ENCODE data around the gene LEP.
A peak's percentile ranks its signal among the peaks of the same experiment; 100 is the strongest.
"Not testable (repeated sequence)": the region's sequence is repeated elsewhere in the genome, so short reads cannot be mapped to it uniquely, and the experiment has no call there.

Gene LEP

DNA sequence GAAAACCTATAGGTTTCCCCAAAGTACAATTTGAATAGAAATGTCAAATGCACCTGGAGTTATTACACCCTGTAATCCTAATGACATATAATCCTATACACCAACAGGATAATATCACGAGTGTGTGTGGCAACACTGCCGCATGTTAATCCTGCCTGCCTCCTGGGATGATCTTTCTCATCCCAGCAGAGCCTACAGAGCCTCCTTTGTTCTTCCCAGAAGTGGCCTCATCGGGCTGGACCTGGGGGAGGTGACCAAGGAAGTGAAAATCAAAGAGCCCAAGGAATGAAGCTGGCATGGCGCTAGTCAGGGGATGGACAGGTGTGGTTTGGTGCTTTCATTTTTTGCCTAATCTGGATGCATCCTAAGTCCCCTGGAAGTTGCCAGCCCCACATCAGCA, 29.5 kb upstream of the LEP start:
- DNase-seq: no peak

- DNase-seq: no peak
Observed at GRCh38 chr7:128214463-128214862, 26.6 kb upstream of the LEP start.

- peak; percentile 73 for DNase-seq
Observed at GRCh38 chr7:128215281-128215680, 25.8 kb upstream of the LEP start.

DNA sequence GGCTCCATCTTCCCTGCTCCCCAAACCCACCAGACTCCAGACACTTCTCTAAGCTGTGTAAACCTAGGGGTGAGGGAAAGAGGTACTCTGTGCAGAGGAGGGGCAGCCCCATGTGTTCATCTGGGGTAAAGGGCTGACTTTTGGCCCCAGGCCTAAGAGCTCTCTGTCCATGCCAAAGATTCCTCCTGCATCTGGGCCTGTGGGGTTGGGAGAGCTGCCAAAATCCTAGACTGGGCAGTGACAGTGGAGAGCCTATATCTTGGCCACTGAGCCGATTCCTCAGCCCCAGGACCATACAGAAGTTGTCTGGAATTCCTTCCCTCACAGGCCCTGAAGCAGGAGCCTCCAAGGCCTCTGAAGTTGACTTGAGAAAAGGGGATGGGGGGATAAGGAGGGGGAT, 25.3 kb upstream of the LEP start:
- peak; percentile 28 for DNase-seq

DNA sequence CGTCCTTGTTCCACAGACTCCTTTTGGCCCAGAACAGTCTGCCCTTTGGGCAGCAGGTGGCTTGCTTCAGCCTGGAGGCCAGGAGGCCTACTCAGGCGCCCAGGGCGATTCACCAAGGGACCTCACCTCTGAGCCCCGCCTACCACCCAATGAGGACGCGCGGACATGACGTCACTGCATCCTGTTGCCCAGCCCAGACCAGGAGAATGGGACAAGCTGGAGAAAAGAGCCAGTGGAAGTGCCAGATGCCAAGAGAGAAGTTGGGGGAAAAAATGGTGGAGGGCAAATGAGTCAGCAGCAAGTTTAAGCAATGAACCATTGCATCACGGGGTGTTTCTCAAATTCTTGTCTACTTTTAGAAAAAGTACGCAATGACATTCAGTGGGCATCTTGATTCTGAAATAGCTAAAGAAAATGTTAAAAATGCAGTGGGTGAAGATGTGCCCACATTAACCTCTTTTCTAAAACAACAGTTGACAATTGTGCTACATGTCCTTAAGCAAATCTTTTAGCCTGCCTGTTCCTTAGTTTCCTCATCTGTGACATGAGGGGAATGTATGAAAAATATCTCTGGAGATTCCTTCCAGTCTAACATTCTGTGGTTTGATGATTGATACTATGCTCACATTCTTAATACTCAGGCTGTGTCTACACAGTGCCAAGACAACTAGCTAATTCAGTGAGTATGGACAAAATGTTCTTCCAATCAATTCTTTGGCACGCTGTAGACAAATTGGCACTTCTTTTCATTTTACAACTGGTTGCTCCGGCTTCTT, 23.9 kb upstream of the LEP start:
- peak; percentile 58 for DNase-seq

DNA sequence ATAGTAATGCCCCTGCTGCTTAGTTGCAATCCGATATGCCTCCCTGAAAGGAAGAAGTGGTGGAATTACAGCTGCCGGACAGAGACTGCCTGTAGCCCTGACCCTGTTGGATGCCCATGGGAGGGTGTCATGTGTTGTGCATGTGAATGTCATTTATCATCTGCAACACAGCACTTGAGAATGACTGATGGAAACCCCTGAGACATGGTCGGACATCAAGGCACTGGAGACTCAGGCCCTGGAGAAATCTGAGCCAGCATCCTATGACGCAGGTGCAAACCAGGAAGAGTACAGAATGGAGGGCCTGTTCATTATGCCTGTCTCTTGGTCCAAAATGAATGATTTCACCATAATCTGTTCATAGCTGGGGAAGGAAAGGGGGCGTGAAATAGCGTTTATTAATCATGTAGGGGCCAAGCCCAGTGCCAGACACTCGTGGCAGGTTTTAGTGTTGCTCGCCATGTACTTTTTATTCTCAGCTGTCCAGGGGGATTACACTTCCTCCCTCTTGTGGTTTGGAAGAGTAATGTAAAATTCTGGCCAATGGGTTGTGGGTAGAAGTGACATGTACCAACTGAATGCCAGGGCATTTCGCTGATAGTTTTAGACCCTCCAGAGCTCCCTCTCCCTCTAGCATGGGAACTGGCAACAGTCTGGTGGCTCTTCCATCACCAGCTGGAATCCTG, 23.0 kb upstream of the LEP start:
- DNase-seq: no peak

GRCh38 chr7:128219636-128220035, 21.4 kb upstream of the LEP start:
- DNase-seq: no peak

GRCh38 chr7:128221929-128222403, 19.1 kb upstream of the LEP start:
- DNase-seq: peak; percentile 68

- no peak for DNase-seq
Observed at GRCh38 chr7:128226132-128226980, 14.7 kb upstream of the LEP start.

DNA sequence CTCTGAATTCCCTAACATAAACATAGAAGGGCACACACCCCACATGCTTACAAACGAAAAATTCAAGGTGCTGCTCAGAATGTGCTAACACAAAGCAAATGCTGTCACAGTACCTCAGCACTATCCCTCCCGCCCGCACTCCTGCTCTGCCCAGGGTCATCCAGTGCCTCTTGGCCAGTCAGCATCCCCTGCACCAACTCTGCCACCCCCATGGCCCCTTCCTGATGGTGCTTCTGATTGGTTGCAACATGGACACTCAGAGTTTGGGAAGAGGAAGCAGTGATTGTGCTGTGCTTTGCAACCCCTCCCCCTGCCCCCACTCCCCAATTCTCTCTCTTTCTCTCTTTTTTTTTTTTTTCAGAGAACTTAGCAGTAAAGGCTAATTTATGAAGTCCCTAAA, 13.8 kb upstream of the LEP start:
- DNase-seq: no peak

GRCh38 chr7:128231021-128231420, 10.1 kb upstream of the LEP start:
- no peak for DNase-seq

GRCh38 chr7:128231677-128232076, 9.4 kb upstream of the LEP start:
- no peak for DNase-seq

DNA sequence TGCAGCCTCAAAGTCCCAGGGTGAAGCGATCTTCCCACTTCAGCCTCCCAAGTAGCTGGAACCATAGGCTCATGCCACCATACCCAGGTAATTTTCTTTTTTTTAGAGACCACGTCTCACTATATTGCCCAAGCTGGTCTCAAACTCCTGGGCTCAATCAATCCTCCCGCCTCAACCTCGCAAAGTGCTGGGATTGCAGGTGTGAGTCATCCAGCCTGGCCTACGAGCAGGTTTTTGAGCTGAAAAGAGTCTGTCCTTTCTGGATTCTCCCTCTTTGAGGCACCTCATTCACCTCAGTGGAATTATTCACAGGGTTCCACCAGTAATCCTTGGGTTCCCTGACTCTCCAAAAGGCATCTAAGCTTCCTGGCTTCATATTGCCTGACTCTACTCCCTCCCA, 7.6 kb upstream of the LEP start:
- DNase-seq: no peak

DNA sequence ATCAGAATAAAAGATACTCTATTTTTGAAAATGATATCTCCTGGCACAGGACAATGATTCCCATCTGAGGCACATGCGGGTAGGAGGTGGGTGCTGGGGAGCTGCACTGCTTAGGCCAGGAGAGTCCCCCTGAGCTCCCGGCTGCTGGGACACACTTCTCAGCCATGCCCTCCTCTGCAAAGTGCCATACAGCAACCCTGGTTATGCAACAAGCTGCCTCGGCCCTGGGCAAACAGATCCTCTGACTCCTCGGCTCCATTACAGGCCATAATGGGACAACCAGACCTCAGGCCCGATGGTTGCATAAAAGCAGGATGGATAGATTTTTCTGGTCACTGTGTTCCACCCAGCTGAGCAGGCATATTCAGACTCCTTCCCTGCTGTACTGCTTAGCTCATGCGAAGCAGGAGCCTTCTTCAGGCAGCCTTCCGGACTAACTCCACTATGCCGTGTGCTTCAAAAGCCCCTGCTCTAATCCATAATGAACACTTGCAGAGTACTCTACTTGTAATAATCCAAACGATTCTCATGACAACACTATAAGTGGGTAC, 6.5 kb upstream of the LEP start:
- DNase-seq: no peak

DNA sequence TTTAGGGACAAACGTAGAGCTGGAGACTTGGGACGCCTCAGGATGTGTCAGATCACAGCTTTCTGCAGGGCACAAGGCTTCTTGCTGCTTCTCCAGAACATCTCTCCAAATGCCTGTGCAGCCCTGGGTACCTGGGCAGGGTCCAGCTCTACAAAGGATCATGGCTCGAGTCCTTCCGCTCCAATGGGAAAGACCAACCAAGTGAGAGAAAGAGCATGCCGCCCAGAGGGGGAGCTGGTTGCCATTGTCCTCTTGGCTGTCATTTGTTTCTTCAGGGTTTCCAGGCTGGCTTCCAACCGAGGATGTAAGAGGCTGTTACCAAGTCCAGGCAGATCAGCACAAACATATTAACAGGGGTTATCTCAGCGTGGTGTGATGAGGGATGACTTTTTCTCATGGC, 5.6 kb upstream of the LEP start:
- DNase-seq: no peak

GRCh38 chr7:128236924-128237586, 4.0 kb upstream of the LEP start:
- peak; percentile 51 for DNase-seq

GRCh38 chr7:128239146-128239545, 1.9 kb upstream of the LEP start:
- DNase-seq: not testable (repeated sequence)

DNA sequence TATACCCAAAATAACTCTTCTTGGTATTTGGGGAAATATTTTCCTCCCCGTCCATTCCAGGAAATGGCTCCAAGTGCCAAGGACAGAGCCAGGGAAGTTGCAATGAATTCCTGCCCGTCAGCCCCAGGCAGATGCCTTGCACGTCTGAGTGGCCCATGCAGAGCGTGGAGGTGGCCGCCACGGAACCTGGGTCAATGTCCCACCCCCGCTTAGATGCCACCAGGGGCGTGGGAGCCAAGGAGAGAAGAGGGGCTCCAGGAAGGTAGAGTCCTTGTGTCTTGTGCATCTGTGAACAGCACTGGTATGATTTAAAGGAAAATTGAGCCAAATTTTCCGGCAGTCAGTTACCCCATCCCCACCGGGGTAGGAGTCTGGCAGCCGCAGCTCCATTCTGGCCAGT, 1.6 kb downstream of the LEP start:
- no peak for DNase-seq

DNA sequence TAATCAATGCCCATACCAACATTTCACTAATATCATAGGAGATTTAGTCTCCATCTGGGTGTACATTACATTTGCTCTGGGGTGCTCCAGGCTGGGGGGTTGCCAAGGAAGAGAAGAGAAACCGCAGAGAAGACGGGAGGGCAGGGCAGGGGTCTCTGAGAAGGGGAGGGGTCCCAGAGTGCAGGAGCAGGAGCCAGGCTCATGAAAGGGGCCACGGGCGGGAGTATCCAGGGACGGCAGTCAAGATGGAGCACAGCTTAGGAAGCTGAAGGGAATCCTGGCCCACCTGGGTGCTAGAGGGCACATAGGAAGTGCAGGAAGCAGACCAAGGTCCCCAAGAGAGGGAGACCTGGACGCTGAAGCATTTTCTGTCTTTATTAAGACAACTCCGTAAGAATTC, 2.2 kb downstream of the LEP start:
- DNase-seq: no peak

- DNase-seq: no peak
Observed at GRCh38 chr7:128244861-128245260, 3.8 kb downstream of the LEP start.

- no peak for DNase-seq
Observed at GRCh38 chr7:128247108-128247507, 6.0 kb downstream of the LEP start.

- DNase-seq: peak; percentile 9
Observed at GRCh38 chr7:128247640-128248194, 6.6 kb downstream of the LEP start.

Data from fibroblast of skin of right quadriceps (primary cell).